ENCODE data around the gene ENPP5.

ENPP5 gene

DNA sequence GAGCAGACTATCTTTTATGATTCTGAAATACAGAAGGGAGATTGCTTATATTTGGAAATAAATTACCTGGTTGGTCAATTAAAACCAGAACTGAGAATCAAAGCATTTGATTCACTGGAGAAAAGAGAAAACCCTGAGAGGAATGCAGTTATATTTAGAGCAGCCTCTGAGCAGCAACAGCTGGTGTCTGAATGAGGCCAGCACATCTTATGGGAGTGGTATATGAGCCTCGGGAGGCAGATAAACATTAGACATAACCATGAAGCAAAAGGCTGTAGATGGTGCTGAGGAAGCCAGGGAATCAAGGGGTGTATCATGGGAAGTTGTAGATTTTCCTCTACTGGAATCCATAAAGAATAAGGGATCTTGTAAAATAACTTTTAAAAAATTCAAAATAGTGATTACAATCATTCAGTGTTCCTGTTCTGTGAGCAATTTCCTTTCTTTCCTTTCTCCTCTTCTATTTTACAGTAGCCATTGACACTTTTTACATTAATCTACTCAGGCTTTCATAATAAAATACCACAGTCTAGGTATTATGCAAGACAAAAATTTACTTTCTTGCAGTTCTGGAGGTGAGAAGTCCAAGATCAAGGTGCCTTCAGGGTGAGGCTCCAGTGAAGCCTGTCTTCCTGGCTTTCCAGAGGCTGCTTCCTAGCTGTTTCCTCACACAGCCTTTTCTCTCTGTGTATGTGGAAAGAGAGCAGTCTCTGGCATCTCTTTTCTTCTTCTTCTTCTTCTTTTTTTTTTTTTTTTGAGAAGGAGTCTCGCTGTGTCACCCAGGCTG, 32.8 kb upstream of the ENPP5 start:
- no peaks in the 10 kb centered on the region for H4K20me1 ChIP-seq (ENCODE audit: insufficient read depth, low read length)
- no peak overlapping the region for H3K4me3 ChIP-seq (ENCODE audit: low read depth, low read length, poor library complexity, severe bottlenecking)
- H3K27me3 ChIP-seq (ENCODE audit: insufficient read depth, low read length) = no peaks in the 10 kb centered on the region; the same call in 1 of the 2 replicates
- no peaks in the 10 kb centered on the region for H3K9me2 ChIP-seq (ENCODE audit: low read depth, low read length)
- H2AFZ ChIP-seq (ENCODE audit: low read length) = no peak overlapping the region
- H3K36me3 ChIP-seq (ENCODE audit: insufficient read depth, low read length) = no peaks in the 10 kb centered on the region
- H3K4me1 ChIP-seq (ENCODE audit: insufficient read depth, low read length, severe bottlenecking) = no peaks in the 10 kb centered on the region
- no peaks in the 10 kb centered on the region for H3F3A ChIP-seq (ENCODE audit: insufficient read depth, low read length)
- H3K79me2 ChIP-seq (ENCODE audit: insufficient read depth, low read length) = no peaks in the 10 kb centered on the region
- no peak overlapping the region for H3K9ac ChIP-seq (ENCODE audit: low read length)
- no peak for TF ChIP-seq EZH2 (IDR thresholded peaks at IDR 0.05; ENCODE audit: borderline replicate concordance, low read length)
- TF ChIP-seq, protein P1, sequence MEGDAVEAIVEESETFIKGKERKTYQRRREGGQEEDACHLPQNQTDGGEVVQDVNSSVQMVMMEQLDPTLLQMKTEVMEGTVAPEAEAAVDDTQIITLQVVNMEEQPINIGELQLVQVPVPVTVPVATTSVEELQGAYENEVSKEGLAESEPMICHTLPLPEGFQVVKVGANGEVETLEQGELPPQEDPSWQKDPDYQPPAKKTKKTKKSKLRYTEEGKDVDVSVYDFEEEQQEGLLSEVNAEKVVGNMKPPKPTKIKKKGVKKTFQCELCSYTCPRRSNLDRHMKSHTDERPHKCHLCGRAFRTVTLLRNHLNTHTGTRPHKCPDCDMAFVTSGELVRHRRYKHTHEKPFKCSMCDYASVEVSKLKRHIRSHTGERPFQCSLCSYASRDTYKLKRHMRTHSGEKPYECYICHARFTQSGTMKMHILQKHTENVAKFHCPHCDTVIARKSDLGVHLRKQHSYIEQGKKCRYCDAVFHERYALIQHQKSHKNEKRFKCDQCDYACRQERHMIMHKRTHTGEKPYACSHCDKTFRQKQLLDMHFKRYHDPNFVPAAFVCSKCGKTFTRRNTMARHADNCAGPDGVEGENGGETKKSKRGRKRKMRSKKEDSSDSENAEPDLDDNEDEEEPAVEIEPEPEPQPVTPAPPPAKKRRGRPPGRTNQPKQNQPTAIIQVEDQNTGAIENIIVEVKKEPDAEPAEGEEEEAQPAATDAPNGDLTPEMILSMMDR (IDR thresholded peaks at IDR 0.05; ENCODE audit: low read length) = no peak
- H3K4me2 ChIP-seq (ENCODE audit: low read length) = no peak overlapping the region
- H3K9me3 ChIP-seq (ENCODE audit: low read length) = no peaks in the 10 kb centered on the region
- H3K27ac ChIP-seq (ENCODE audit: low read depth, low read length, poor library complexity, severe bottlenecking) = no peak overlapping the region

DNA sequence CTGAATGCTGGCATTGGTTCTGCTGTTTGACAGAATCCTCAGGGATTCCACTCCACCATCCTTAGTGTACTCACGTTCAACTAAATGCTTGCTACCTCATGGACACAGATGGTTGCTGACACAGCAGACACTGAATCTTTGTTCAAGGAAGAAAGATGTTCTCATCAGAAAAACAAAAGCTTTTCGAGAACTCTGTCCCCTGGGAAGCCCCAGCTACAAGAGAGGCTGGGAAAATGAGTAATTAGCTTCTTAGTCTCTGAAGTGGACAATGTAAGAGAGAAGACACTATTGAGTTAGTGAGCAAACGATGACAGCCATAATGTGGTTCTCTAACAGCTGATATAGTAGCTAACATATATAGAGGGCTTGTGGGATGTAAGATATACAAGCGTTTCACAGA, 30.9 kb upstream of the ENPP5 start:
- TF ChIP-seq EZH2 (IDR thresholded peaks at IDR 0.05; ENCODE audit: borderline replicate concordance, low read length) = no peak
- TF ChIP-seq, protein P1 (IDR thresholded peaks at IDR 0.05; ENCODE audit: low read length) = no peak
- Histone ChIP-seq H3K27me3 (ENCODE audit: insufficient read depth, low read length) (no peaks in the 10 kb centered on the region; the same call in 1 of the 2 replicates), H3F3A (ENCODE audit: insufficient read depth, low read length) (no peaks in the 10 kb centered on the region), H3K79me2 (ENCODE audit: insufficient read depth, low read length) (no peaks in the 10 kb centered on the region), H3K4me2 (ENCODE audit: low read length) (no peak overlapping the region), H2AFZ (ENCODE audit: low read length) (no peak overlapping the region), H3K9me3 (ENCODE audit: low read length) (no peaks in the 10 kb centered on the region), H4K20me1 (ENCODE audit: insufficient read depth, low read length) (no peaks in the 10 kb centered on the region), H3K36me3 (ENCODE audit: insufficient read depth, low read length) (no peaks in the 10 kb centered on the region), H3K4me3 (ENCODE audit: low read depth, low read length, poor library complexity, severe bottlenecking) (no peak overlapping the region), H3K9ac (ENCODE audit: low read length) (no peak overlapping the region), H3K27ac (ENCODE audit: low read depth, low read length, poor library complexity, severe bottlenecking) (no peak overlapping the region), H3K9me2 (ENCODE audit: low read depth, low read length) (no peaks in the 10 kb centered on the region), H3K4me1 (ENCODE audit: insufficient read depth, low read length, severe bottlenecking) (no peaks in the 10 kb centered on the region)

DNA sequence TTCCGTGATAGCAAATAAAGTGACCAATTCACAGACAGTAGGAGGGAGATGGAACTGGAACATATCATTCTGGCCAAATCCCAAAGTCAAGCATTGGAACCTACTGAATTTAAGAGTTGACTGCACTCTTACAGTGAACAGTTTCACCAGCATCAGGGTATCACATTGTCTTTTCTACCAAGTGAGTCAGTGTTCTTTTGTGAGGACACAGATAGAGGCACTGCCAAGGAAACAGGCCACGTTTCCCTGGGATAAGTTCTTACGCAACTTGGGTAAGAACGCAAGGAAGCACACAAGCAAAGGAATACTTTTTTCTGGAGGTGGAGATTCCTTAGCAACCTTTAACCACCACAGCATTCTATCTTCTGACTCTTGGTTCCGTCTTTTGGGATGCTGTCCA, 28.6 kb upstream of the ENPP5 start:
- Histone ChIP-seq H3K4me3 (ENCODE audit: low read depth, low read length, poor library complexity, severe bottlenecking) (no peak overlapping the region), H3K9me3 (ENCODE audit: low read length) (no peaks in the 10 kb centered on the region), H3K9ac (ENCODE audit: low read length) (no peak overlapping the region), H3K27me3 (ENCODE audit: insufficient read depth, low read length) (no peaks in the 10 kb centered on the region; the same call in 1 of the 2 replicates), H3K79me2 (ENCODE audit: insufficient read depth, low read length) (no peaks in the 10 kb centered on the region), H3K27ac (ENCODE audit: low read depth, low read length, poor library complexity, severe bottlenecking) (no peak overlapping the region), H4K20me1 (ENCODE audit: insufficient read depth, low read length) (no peaks in the 10 kb centered on the region), H3K36me3 (ENCODE audit: insufficient read depth, low read length) (no peaks in the 10 kb centered on the region), H2AFZ (ENCODE audit: low read length) (no peak overlapping the region), H3K4me2 (ENCODE audit: low read length) (no peak overlapping the region), H3K9me2 (ENCODE audit: low read depth, low read length) (no peaks in the 10 kb centered on the region), H3K4me1 (ENCODE audit: insufficient read depth, low read length, severe bottlenecking) (no peaks in the 10 kb centered on the region), H3F3A (ENCODE audit: insufficient read depth, low read length) (no peaks in the 10 kb centered on the region)
- TF ChIP-seq, protein P1 (IDR thresholded peaks at IDR 0.05; ENCODE audit: low read length) = no peak
- TF ChIP-seq EZH2 (IDR thresholded peaks at IDR 0.05; ENCODE audit: borderline replicate concordance, low read length) = no peak

All from OCI-LY1 (cell line).